ENCODE results near the gene PRKAR1B.

Gene PRKAR1B

GRCh38 chr7:627661-628401, 99.2 kb downstream of the PRKAR1B start:
- TF ChIP-seq ZFX (IDR thresholded peaks at IDR 0.05) (no peak), CTCF (conservative IDR thresholded peaks at IDR 0.05) (no peak)
- no peak overlapping the region for H3K27ac ChIP-seq

- TF ChIP-seq ZFX (IDR thresholded peaks at IDR 0.05): no peak
- TF ChIP-seq CTCF (conservative IDR thresholded peaks at IDR 0.05): no peak
- H3K27ac ChIP-seq: no peak overlapping the region
These were observed 101.6 kb downstream of the PRKAR1B start for GRCh38 chr7:625376-625971.

- no peak for TF ChIP-seq ZFX (IDR thresholded peaks at IDR 0.05)
- no peak for TF ChIP-seq CTCF (conservative IDR thresholded peaks at IDR 0.05)
- no peak overlapping the region for H3K27ac ChIP-seq
These were observed 103.6 kb downstream of the PRKAR1B start for GRCh38 chr7:623464-623863.

GRCh38 chr7:621572-622285, 105.4 kb downstream of the PRKAR1B start:
- TF ChIP-seq CTCF (conservative IDR thresholded peaks at IDR 0.05) (no peak), ZFX (IDR thresholded peaks at IDR 0.05) (no peak)
- H3K27ac ChIP-seq: peak overlapping the region; percentile 60

- no peak overlapping the region for H3K27ac ChIP-seq
These were observed 106.2 kb downstream of the PRKAR1B start for GRCh38 chr7:620885-621284.

GRCh38 chr7:620056-620455, 107.0 kb downstream of the PRKAR1B start:
- peak overlapping the region; percentile 92 for H3K27ac ChIP-seq
- no peak for TF ChIP-seq ZFX (IDR thresholded peaks at IDR 0.05)
- no peak for TF ChIP-seq CTCF (conservative IDR thresholded peaks at IDR 0.05)

More at GRCh38 chr7:620885-621284, 106.2 kb downstream of the PRKAR1B start:
- TF ChIP-seq CTCF (conservative IDR thresholded peaks at IDR 0.05) (no peak), ZFX (IDR thresholded peaks at IDR 0.05) (no peak)

GRCh38 chr7:619368-619840, 107.7 kb downstream of the PRKAR1B start:
- TF ChIP-seq ZFX (IDR thresholded peaks at IDR 0.05): no peak
- no peak for TF ChIP-seq CTCF (conservative IDR thresholded peaks at IDR 0.05)
- peak overlapping the region; percentile 92 for H3K27ac ChIP-seq

Measured in C4-2B (cell line).